Omental fat pad (tissue), 4 donors: Measurements from ENCODE around the gene TMEM179B. TPM values are rescaled to one million over a fixed set of nuclear protein-coding genes. Genes with fewer than 3 reads are reported as not detected.
"Not testable (repeated sequence)": the region's sequence is repeated elsewhere in the genome, so short reads cannot be mapped to it uniquely, and the experiment has no call there.

ENCODE experiments used
- ATAC-seq: fragments of 150-250 bp; one replicate; pipeline ENCODE4 v1.9.1; 2016; ENCODE audit warnings: mild to moderate bottlenecking, moderate library complexity; ENCODE audit not compliant: low FRiP score
- DNase-seq: peaks from one replicate; pipeline ENCODE4 v3.0.0-alpha.2; 2019; ENCODE audit warnings: low spot score
- total RNA-seq, 4 donors: library from RNA; depleted of rRNA; stranded (reverse); fragments of >200 nt; gene quantifications; one replicate each; pipeline ENCODE4 v1.1.0, GENCODE V29; 2016
- TF ChIP-seq, protein P1 (sequence below), 3 donors: fragments of 450-650 bp; IDR thresholded peaks; one replicate each; pipeline ENCODE4 v1.5.1; 2016 to 2017; ENCODE audit warnings: antibody characterized with exemption in 3 of 3, mild to moderate bottlenecking in 3 of 3, moderate library complexity in 2 of 3

TMEM179B gene
- total RNA-seq, 4 donors from 2014 or later, result 36.4 to 69.7 (median 57.1) TPM

DNA sequence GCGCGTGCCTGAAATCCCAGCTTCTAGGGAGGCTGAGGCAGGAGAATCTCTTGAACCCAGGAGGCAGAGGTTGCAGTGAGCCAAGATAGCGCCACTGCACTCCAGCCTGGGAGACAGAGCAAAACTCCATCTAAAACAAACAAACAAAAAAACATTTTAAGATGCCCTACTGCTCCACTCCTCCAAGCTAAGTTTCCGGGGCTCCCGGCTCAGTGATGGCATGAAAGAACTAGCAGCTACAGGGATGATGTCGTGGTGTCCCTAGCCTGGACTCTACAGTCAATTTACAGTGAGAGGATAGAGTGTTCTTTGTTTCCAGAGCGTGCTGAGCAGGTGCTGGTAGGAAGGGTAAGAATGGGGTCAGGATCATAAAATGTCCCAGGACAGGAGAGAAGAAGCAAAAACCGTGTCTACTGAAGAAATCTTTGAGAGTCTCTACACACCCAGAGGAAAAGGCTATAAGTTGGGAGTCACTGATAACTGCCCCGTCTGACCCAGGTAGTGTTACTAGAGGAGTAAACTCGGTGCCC lies 32.1 kb upstream of the TMEM179B start:
- DNase-seq, result no peak
- TF ChIP-seq, protein P1, sequence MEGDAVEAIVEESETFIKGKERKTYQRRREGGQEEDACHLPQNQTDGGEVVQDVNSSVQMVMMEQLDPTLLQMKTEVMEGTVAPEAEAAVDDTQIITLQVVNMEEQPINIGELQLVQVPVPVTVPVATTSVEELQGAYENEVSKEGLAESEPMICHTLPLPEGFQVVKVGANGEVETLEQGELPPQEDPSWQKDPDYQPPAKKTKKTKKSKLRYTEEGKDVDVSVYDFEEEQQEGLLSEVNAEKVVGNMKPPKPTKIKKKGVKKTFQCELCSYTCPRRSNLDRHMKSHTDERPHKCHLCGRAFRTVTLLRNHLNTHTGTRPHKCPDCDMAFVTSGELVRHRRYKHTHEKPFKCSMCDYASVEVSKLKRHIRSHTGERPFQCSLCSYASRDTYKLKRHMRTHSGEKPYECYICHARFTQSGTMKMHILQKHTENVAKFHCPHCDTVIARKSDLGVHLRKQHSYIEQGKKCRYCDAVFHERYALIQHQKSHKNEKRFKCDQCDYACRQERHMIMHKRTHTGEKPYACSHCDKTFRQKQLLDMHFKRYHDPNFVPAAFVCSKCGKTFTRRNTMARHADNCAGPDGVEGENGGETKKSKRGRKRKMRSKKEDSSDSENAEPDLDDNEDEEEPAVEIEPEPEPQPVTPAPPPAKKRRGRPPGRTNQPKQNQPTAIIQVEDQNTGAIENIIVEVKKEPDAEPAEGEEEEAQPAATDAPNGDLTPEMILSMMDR (IDR thresholded peaks at IDR 0.05), result no peak
- no peak for ATAC-seq

DNA sequence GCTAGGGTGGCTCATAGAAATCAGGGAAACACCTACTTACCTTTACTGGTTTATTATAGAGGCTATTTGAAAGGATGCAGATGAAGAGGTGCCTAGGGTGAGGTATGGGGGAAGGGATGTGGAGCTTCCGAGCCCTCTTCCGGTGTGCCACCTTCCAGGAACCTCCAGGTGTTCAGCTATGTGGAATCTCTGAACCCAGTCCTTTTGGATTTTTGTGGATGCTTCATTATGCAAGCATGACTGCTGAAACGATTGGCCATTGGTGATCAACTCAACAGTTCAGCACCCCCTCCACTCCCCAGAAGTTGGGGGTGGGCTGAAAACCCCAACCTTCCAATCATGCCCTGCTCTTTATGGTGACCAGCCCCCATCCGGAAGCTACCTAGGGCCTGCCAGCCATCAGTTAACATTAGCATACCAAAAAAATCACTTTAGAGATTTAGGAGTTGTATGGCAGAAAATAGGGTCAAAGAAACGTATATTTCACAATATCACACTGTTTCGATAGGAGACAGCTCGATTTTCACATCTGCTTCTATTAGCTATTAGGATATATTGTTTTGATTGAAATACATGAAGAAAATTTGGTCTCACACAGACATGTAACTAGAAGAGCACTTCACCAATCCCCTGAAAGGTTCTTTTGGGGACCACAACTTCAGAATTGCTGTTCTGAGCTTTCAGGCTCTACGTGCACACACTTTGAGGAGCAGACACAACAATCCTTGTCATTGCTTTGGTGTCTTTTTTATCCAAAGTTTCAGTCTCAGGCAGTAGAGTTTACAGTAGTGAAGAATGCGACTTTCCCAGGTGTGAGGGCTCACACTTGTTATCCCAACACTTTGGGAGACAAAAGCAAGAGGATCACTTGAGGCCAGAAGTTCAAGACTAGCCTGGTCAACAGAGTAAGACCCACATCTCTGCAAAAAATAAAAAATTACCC lies 29.1 kb upstream of the TMEM179B start:
- TF ChIP-seq, protein P1 (IDR thresholded peaks at IDR 0.05), result no peak
- no peak for DNase-seq

GRCh38 chr11:62760867-62761227 lies 26.4 kb upstream of the TMEM179B start:
- not testable (repeated sequence) for DNase-seq, ATAC-seq

More for the DNA sequence above, 29.1 kb upstream of the TMEM179B start:
- no peak for ATAC-seq

DNA sequence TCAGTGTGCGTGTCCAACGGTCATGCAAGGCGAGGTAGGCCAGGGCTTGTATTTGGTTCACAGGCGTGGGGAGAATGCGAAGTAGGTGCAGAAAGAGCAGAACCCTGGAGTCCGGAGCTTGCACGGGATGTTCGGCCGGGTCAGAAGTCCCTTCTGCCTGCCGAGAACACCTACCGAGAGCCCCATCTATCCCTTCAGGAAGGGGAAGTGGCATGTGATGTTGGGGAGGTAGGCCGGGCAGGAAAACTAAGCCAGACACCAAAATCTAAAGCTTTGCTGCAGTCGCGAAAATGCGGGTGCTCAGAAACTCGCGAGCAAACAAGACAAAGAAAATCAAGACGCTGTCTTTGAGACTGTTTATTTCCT lies 16.4 kb upstream of the TMEM179B start:
- no peak for DNase-seq
- TF ChIP-seq, protein P1 (IDR thresholded peaks at IDR 0.05), result no peak
- ATAC-seq, result peak; percentile 25

- ATAC-seq (peak; percentile 99), DNase-seq (peak; percentile 94)
- TF ChIP-seq, protein P1 (IDR thresholded peaks at IDR 0.05), result no peak
Measured at GRCh38 chr11:62771144-62772021, 15.8 kb upstream of the TMEM179B start, which contains the start of gene TAF6L. Gene TAF6L, plus strand, starts transcription at chr11:62771396. Its CDS starts 4,388 bp downstream, at chr11:62775784.

- no peak for ATAC-seq
- DNase-seq, result no peak
- TF ChIP-seq, protein P1 (IDR thresholded peaks at IDR 0.05), result no peak
Measured at GRCh38 chr11:62774407-62774806, 12.8 kb upstream of the TMEM179B start.

DNA sequence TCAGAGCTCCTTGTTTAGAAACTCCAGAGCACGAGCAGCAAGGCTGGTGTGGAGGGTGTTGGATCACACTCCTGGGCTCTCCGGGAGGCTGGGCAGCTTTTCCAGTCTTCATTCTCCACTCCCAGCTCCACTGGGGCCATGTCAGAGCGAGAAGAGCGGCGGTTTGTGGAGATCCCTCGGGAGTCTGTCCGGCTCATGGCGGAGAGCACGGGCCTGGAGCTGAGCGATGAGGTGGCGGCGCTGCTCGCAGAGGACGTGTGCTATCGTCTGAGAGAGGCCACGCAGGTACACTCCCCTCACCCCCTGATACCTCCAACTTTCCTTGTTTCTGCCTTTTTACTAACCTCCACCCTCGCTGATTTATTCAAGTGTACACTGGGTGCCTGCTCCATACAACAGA lies 11.6 kb upstream of the TMEM179B start:
- ATAC-seq, result no peak
- DNase-seq, result no peak
- TF ChIP-seq, protein P1 (IDR thresholded peaks at IDR 0.05), result no peak
